Ishikawa (cell line): ENCODE measurements around the gene NPC2.

ENCODE experiments used
- CEBPB ChIP-seq: IDR thresholded peaks from 2 replicates; pipeline ENCODE4 v1.6.1; 2012
- CREB1 ChIP-seq: IDR thresholded peaks from 2 replicates; pipeline ENCODE4 v1.6.1; 2012; ENCODE audit warnings: low read depth
- EGR1 ChIP-seq: IDR thresholded peaks from 2 replicates; pipeline ENCODE4 v1.6.1; 2012
- EP300 ChIP-seq: IDR thresholded peaks from 2 replicates; pipeline ENCODE4 v1.6.1; 2012; ENCODE audit warnings: borderline replicate concordance
- FOXM1 ChIP-seq: IDR thresholded peaks from 2 replicates; pipeline ENCODE4 v1.6.1; 2012; ENCODE audit warnings: low read depth, borderline replicate concordance
- NFIC ChIP-seq: IDR thresholded peaks from 2 replicates; pipeline ENCODE4 v1.6.1; 2012
- RAD21 ChIP-seq: IDR thresholded peaks from 2 replicates; pipeline ENCODE4 v1.6.1; 2012; ENCODE audit warnings: low read depth
- TAF1 ChIP-seq: IDR thresholded peaks from 2 replicates; pipeline ENCODE4 v1.6.1; 2012; ENCODE audit warnings: low read depth, mild to moderate bottlenecking
- USF1 ChIP-seq: IDR thresholded peaks from 2 replicates; pipeline ENCODE4 v1.6.1; 2012
- YY1 ChIP-seq: IDR thresholded peaks from 2 replicates; pipeline ENCODE4 v1.6.1; 2012; ENCODE audit warnings: low read depth
- ZBTB7A ChIP-seq: IDR thresholded peaks from 2 replicates; pipeline ENCODE4 v1.6.1; 2012; ENCODE audit warnings: low read depth
- TF ChIP-seq, protein P1 (sequence below): IDR thresholded peaks from 2 replicates; pipeline ENCODE4 v1.6.1; 2012; ENCODE audit warnings: low read depth, mild to moderate bottlenecking

DNA sequence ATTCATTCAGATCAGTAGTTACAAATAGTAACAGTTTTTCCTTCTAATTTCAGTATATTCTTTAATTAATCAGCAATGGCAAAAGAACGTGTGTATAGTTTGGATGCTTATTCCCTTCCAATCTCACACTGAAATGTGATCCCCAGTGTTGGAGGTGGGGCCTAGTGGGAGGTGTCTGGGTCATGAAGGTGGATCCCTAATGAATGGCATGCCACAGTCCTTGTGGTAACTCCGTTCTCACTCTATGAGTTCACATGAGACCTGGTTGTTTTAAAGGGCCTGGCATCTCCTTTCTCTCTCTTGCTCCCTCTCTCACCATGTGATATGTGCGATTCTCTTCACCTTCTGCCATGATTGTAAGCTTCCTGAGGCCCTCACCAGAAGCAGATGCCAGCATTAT lies 48.2 kb downstream of the NPC2 start:
- TF ChIP-seq YY1 (no peak), CEBPB (no peak), EGR1 (no peak), EP300 (no peak), NFIC (no peak), TAF1 (no peak), ZBTB7A (no peak), RAD21 (no peak), CREB1 (no peak), USF1 (no peak), FOXM1 (no peak)
- TF ChIP-seq, protein P1, sequence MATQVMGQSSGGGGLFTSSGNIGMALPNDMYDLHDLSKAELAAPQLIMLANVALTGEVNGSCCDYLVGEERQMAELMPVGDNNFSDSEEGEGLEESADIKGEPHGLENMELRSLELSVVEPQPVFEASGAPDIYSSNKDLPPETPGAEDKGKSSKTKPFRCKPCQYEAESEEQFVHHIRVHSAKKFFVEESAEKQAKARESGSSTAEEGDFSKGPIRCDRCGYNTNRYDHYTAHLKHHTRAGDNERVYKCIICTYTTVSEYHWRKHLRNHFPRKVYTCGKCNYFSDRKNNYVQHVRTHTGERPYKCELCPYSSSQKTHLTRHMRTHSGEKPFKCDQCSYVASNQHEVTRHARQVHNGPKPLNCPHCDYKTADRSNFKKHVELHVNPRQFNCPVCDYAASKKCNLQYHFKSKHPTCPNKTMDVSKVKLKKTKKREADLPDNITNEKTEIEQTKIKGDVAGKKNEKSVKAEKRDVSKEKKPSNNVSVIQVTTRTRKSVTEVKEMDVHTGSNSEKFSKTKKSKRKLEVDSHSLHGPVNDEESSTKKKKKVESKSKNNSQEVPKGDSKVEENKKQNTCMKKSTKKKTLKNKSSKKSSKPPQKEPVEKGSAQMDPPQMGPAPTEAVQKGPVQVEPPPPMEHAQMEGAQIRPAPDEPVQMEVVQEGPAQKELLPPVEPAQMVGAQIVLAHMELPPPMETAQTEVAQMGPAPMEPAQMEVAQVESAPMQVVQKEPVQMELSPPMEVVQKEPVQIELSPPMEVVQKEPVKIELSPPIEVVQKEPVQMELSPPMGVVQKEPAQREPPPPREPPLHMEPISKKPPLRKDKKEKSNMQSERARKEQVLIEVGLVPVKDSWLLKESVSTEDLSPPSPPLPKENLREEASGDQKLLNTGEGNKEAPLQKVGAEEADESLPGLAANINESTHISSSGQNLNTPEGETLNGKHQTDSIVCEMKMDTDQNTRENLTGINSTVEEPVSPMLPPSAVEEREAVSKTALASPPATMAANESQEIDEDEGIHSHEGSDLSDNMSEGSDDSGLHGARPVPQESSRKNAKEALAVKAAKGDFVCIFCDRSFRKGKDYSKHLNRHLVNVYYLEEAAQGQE, result no peak
